ENCODE measurements around the gene PLPP2.

PLPP2 gene

GRCh38 chr19:309206-309565 lies 18.0 kb upstream of the PLPP2 start:
- FAIRE-seq: no peak
- no peak for TF ChIP-seq POLR2A (IDR thresholded peaks at IDR 0.05; ENCODE audit: low read depth, low read length)
- DNase-seq (ENCODE audit: insufficient read length, low spot score): no peak

GRCh38 chr19:308471-309205 lies 17.4 kb upstream of the PLPP2 start:
- no peak for TF ChIP-seq POLR2A (IDR thresholded peaks at IDR 0.05; ENCODE audit: low read depth, low read length)
- FAIRE-seq (no peak), DNase-seq (ENCODE audit: insufficient read length, low spot score) (no peak)

DNA sequence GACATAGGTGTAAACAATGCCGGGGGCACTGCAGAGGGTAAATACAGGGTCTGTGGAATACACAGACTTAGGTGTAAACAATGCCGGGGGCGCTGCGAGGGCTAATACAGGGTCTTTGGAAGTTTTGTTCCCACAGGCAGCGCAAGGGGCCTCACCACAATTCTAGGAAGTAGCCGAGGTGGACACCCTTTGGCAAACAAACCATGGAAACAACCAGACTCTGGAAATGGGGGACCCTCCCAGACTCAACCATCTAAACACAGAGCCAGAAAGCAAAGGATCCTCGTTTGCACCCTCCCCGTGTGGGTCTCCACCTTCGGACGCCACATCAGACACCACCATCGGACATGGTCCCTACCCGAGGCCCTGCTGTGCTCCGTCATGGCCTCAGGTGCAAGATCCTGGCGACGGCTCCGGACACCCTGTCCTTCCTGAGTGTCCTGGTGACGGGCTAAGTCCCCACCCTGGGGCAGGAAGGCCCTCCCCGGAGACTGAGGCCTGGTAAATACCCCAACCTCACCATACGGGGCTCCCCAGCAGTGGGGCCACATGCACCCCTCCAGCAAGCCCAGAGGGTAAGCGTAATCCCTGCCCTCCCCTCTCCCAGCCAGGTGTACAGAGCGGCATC lies 16.7 kb upstream of the PLPP2 start:
- TF ChIP-seq POLR2A (IDR thresholded peaks at IDR 0.05; ENCODE audit: low read depth, low read length): no peak
- no peak for FAIRE-seq

GRCh38 chr19:307111-307531 lies 15.9 kb upstream of the PLPP2 start:
- no peak for DNase-seq (ENCODE audit: insufficient read length, low spot score)
- FAIRE-seq: no peak
- no peak for TF ChIP-seq POLR2A (IDR thresholded peaks at IDR 0.05; ENCODE audit: low read depth, low read length)

More for the DNA sequence above, 16.7 kb upstream of the PLPP2 start:
- DNase-seq (ENCODE audit: insufficient read length, low spot score): no peak

- FAIRE-seq: no peak
- TF ChIP-seq POLR2A (IDR thresholded peaks at IDR 0.05; ENCODE audit: low read depth, low read length): no peak
- no peak for DNase-seq (ENCODE audit: insufficient read length, low spot score)
These were observed 15.1 kb upstream of the PLPP2 start for GRCh38 chr19:306151-306900.

- no peak for TF ChIP-seq POLR2A (IDR thresholded peaks at IDR 0.05; ENCODE audit: low read depth, low read length)
- DNase-seq (ENCODE audit: insufficient read length, low spot score): no peak
- FAIRE-seq: no peak
These were observed 14.3 kb upstream of the PLPP2 start for GRCh38 chr19:305240-306150.

GRCh38 chr19:296476-297225 lies 5.4 kb upstream of the PLPP2 start:
- FAIRE-seq: no peak
- no peak for TF ChIP-seq POLR2A (IDR thresholded peaks at IDR 0.05; ENCODE audit: low read depth, low read length)
- DNase-seq (ENCODE audit: insufficient read length, low spot score): no peak

DNA sequence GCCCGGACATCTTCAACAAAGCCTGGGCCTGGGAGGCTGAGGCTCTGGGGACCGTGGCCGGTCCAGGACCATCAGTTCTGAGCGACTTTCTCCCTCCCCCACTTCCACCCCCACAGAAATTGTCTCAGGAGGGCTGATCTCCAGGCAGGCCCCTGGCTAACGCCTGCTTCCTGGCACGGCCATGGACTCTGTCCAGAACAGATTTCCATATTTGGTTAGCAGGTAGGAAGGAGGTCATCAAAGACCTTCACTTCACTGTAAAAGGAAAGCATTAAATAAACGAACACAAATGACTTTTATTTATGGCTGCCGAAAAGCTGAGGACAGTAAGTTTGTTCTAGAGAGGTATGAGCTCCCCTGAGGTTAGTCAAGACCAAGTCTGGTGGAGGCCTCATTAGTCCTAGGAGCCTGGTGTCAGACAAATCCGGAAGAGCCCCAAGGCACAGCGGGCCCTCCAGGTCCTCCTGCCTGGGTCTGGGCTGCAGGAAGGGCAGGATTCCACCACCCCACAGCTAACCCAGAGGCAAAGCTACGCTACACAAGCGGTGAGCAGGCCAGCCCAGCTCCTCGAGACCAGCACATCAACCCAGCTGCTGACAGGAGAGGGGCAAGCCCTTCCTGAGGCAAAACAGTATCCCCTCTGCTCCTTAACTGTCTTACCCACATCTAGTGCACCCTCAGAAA lies 4.6 kb upstream of the PLPP2 start:
- DNase-seq (ENCODE audit: insufficient read length, low spot score) (no peak), FAIRE-seq (no peak)
- no peak for TF ChIP-seq POLR2A (IDR thresholded peaks at IDR 0.05; ENCODE audit: low read depth, low read length)

DNA sequence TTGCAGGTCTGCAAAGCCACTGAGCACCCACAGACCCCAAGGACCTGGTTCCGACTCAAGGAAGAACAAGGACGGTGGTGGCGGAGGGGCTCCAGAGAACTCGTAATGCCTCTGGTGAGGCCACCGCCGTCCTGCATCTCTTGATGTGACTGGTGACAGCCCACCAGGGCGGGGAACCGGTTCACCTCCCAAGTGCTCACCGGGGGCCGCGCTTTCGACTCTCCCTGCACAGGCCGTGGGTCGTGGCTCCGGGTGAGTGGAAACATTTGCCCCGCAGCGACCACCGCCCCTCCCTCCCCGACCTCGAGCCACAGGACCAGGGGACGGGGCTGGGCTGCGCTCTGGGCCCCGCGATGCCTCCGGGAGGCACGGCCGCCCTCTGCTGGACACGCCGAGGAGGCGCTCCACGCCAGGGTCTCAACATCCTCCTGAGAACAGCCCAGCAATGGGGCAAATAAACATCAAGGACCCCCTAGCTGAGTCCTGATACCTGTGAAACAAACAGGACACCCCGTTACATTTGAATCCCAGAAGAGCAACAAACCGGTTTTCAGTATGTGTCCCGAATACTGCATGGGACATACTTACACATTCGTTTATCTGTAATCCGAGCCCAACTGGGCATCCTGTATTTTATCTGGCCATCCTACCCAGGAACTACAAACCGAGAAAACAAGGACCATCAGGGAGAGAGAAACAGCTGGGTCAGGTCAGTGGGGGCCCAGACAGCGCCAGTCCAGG lies 3.9 kb upstream of the PLPP2 start:
- no peak for TF ChIP-seq POLR2A (IDR thresholded peaks at IDR 0.05; ENCODE audit: low read depth, low read length)
- FAIRE-seq (no peak), DNase-seq (ENCODE audit: insufficient read length, low spot score) (no peak)

GRCh38 chr19:294341-294945 lies 3.2 kb upstream of the PLPP2 start:
- no peak for DNase-seq (ENCODE audit: insufficient read length, low spot score)
- FAIRE-seq: no peak
- no peak for TF ChIP-seq POLR2A (IDR thresholded peaks at IDR 0.05; ENCODE audit: low read depth, low read length)

DNA sequence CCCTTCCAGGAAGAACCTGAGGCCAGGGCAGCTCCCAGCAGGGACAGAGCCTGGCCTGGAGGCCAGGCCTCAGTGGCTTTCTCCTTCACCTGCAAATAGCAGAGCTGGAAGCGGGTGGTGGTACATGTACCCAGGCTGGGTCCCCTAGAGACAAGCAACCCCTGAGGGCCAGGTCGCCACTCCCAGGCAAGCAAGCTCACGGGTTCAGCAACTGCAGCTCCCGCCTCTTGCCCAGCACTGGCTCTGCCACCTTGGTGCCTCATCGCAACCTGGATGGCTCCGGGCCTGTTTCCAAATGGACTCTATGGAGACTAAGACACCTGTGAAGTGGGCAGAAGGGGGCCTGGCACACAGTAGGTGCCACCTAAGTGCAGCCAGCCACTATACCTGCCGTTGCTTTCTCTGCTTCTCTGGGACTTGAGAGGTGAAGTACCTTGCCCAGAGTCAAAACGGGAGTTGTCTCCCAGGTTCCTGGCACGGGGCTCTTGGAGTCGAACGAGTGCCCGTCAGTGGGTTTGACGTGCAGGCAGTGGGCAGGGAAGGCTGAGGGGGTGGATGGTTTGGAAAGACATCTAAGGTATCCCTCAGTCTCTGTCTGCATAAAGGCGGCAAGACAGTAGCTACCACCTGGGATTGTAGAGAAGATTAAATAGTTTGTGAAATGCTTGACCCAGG lies 2.4 kb upstream of the PLPP2 start:
- DNase-seq (ENCODE audit: insufficient read length, low spot score) (no peak), FAIRE-seq (no peak)
- TF ChIP-seq POLR2A (IDR thresholded peaks at IDR 0.05; ENCODE audit: low read depth, low read length): no peak

Measured in H54 (cell line).